ENCODE results near the gene WDR47.
A peak's percentile ranks its signal among the peaks of the same experiment; 100 is the strongest.
"Not testable (repeated sequence)": the region's sequence is repeated elsewhere in the genome, so short reads cannot be mapped to it uniquely, and the experiment has no call there.

Gene WDR47

GRCh38 chr1:108962681-108963051, 79.2 kb downstream of the WDR47 start:
- DNase-seq (ENCODE audit: low spot score): no peak

GRCh38 chr1:108961752-108962486, 80.0 kb downstream of the WDR47 start:
- no peak for DNase-seq (ENCODE audit: low spot score)

GRCh38 chr1:108961198-108961597, 80.7 kb downstream of the WDR47 start:
- DNase-seq (ENCODE audit: low spot score): no peak

GRCh38 chr1:108960719-108961118, 81.2 kb downstream of the WDR47 start:
- no peak for DNase-seq (ENCODE audit: low spot score)

GRCh38 chr1:108957888-108958287, 84.0 kb downstream of the WDR47 start:
- DNase-seq (ENCODE audit: low spot score): no peak

- DNase-seq (ENCODE audit: low spot score): no peak
Observed at GRCh38 chr1:108955881-108956280, 86.0 kb downstream of the WDR47 start.

GRCh38 chr1:108955111-108955510, 86.8 kb downstream of the WDR47 start:
- DNase-seq (ENCODE audit: low spot score): no peak

- no peak for DNase-seq (ENCODE audit: low spot score)
Observed at GRCh38 chr1:108953452-108953851, 88.5 kb downstream of the WDR47 start.

GRCh38 chr1:108951242-108951641, 90.7 kb downstream of the WDR47 start:
- no peak for DNase-seq (ENCODE audit: low spot score)

- no peak for DNase-seq (ENCODE audit: low spot score)
Observed at GRCh38 chr1:108949044-108949443, 92.9 kb downstream of the WDR47 start.

GRCh38 chr1:108947871-108948525, 93.9 kb downstream of the WDR47 start:
- DNase-seq (ENCODE audit: low spot score): peak; percentile 21

GRCh38 chr1:108936170-108936569, 105.7 kb downstream of the WDR47 start:
- no peak for DNase-seq (ENCODE audit: low spot score)

GRCh38 chr1:108933944-108934343, 108.0 kb downstream of the WDR47 start:
- DNase-seq (ENCODE audit: low spot score): no peak

GRCh38 chr1:108927565-108927964, 114.3 kb downstream of the WDR47 start:
- DNase-seq (ENCODE audit: low spot score): not testable (repeated sequence)

GRCh38 chr1:108925920-108926319, 116.0 kb downstream of the WDR47 start:
- no peak for DNase-seq (ENCODE audit: low spot score)
